ENCODE measurements around the gene NFIA. TPM values are rescaled to one million over a fixed set of nuclear protein-coding genes. Genes with fewer than 3 reads are reported as not detected.

NFIA gene
- total RNA-seq, 1 experiment from 2014 or later: 12.7 TPM

GRCh38 chr1:61094677-61095469 lies 12.5 kb downstream of the NFIA start:
- H3K36me3 ChIP-seq (ENCODE audit: low read depth, low read length): no peaks in the 10 kb centered on the region; the same call in none of the 2 replicates
- H2AFZ ChIP-seq (ENCODE audit: low read length): no peak overlapping the region
- DNase-seq: no peak
- no peaks in the 10 kb centered on the region for H3K27me3 ChIP-seq (ENCODE audit: low read length)
- H3K4me3 ChIP-seq (ENCODE audit: low read length): no peak overlapping the region
- no peaks in the 10 kb centered on the region for H3K9me2 ChIP-seq (replicated peaks; ENCODE audit: low read length)
- ChIA-PET POLR2A (ENCODE audit: unreplicated experiment) (no interaction called here), CTCF (interaction anchor here (0.5 to 0.6 kb wide), 2 partner anchors 15 to 17 kb away, joined by 3 to 7 read pairs; no protein-coding TSS in a partner anchor)
- TF ChIP-seq EZH2 (IDR thresholded peaks at IDR 0.05; ENCODE audit: low read length, unreplicated experiment): no peak
- no peaks in the 10 kb centered on the region for H4K20me1 ChIP-seq (ENCODE audit: low read length)
- no peak for ATAC-seq
- H3K4me1 ChIP-seq (ENCODE audit: insufficient read depth, low read length): peaks cover 5% of the 10 kb centered on the region; the same call in 1 of the 2 replicates
- H3K9me3 ChIP-seq (ENCODE audit: low read length): no peaks in the 10 kb centered on the region
- no peak overlapping the region for H3K27ac ChIP-seq (ENCODE audit: low read length)
- intact Hi-C loops (cut with micrococcal nuclease): no loop called here
- no peak overlapping the region for H3K4me2 ChIP-seq (ENCODE audit: low read length)
- no peak overlapping the region for H3K9ac ChIP-seq (ENCODE audit: low read length)
- H3K79me2 ChIP-seq (ENCODE audit: low read length): peaks cover 57% of the 10 kb centered on the region
- BruUV-seq (replicated peaks): no TSS peak
- no peaks in the 10 kb centered on the region for H3F3A ChIP-seq (ENCODE audit: low read length, unreplicated experiment)

- Histone ChIP-seq H2AFZ (ENCODE audit: low read length) (no peak overlapping the region), H3K4me2 (ENCODE audit: low read length) (no peak overlapping the region), H3K4me3 (ENCODE audit: low read length) (no peak overlapping the region), H3K27ac (ENCODE audit: low read length) (no peak overlapping the region), H3F3A (ENCODE audit: low read length, unreplicated experiment) (no peaks in the 10 kb centered on the region), H3K9ac (ENCODE audit: low read length) (no peak overlapping the region), H3K9me2 (replicated peaks; ENCODE audit: low read length) (no peaks in the 10 kb centered on the region), H3K9me3 (ENCODE audit: low read length) (no peaks in the 10 kb centered on the region), H3K27me3 (ENCODE audit: low read length) (no peaks in the 10 kb centered on the region), H4K20me1 (ENCODE audit: low read length) (no peaks in the 10 kb centered on the region), H3K4me1 (ENCODE audit: insufficient read depth, low read length) (peaks cover 5% of the 10 kb centered on the region; the same call in 1 of the 2 replicates), H3K79me2 (ENCODE audit: low read length) (peaks cover 56% of the 10 kb centered on the region), H3K36me3 (ENCODE audit: low read depth, low read length) (no peaks in the 10 kb centered on the region; the same call in none of the 2 replicates)
- ChIA-PET POLR2A (ENCODE audit: unreplicated experiment) (no interaction called here), CTCF (interaction anchor here (0.5 kb wide), 1 partner anchor 15 kb away, joined by 3 read pairs; no protein-coding TSS in a partner anchor)
- ATAC-seq: no peak
- DNase-seq: no peak
- no TSS peak for BruUV-seq (replicated peaks)
- intact Hi-C loops (cut with micrococcal nuclease): no loop called here
- no peak for TF ChIP-seq EZH2 (IDR thresholded peaks at IDR 0.05; ENCODE audit: low read length, unreplicated experiment)
- no peak for TF ChIP-seq CTCF (conservative IDR thresholded peaks at IDR 0.05; ENCODE audit: low read depth, low read length)
- no peak for TF ChIP-seq EZH2phosphoT487 (IDR thresholded peaks at IDR 0.05; ENCODE audit: borderline replicate concordance, low read length)
Measured at GRCh38 chr1:61095470-61095812, 13.1 kb downstream of the NFIA start.

- Histone ChIP-seq H3K9me3 (ENCODE audit: low read length) (no peaks in the 10 kb centered on the region), H4K20me1 (ENCODE audit: low read length) (no peaks in the 10 kb centered on the region), H3K4me2 (ENCODE audit: low read length) (no peak overlapping the region), H3K4me3 (ENCODE audit: low read length) (no peak overlapping the region), H3K9ac (ENCODE audit: low read length) (no peak overlapping the region), H3F3A (ENCODE audit: low read length, unreplicated experiment) (no peaks in the 10 kb centered on the region), H3K27me3 (ENCODE audit: low read length) (no peaks in the 10 kb centered on the region), H3K36me3 (ENCODE audit: low read depth, low read length) (no peaks in the 10 kb centered on the region), H3K9me2 (replicated peaks; ENCODE audit: low read length) (no peaks in the 10 kb centered on the region), H3K4me1 (ENCODE audit: insufficient read depth, low read length) (peaks cover 5% of the 10 kb centered on the region; the same call in 1 of the 2 replicates), H3K79me2 (ENCODE audit: low read length) (peaks cover 39% of the 10 kb centered on the region), H2AFZ (ENCODE audit: low read length) (no peak overlapping the region), H3K27ac (ENCODE audit: low read length) (no peak overlapping the region)
- TF ChIP-seq EZH2 (IDR thresholded peaks at IDR 0.05; ENCODE audit: low read length, unreplicated experiment) (no peak), EZH2phosphoT487 (IDR thresholded peaks at IDR 0.05; ENCODE audit: borderline replicate concordance, low read length) (no peak), CTCF (conservative IDR thresholded peaks at IDR 0.05; ENCODE audit: low read depth, low read length) (no peak)
- ChIA-PET CTCF (no interaction called here), POLR2A (ENCODE audit: unreplicated experiment) (no interaction called here)
- intact Hi-C loops (cut with micrococcal nuclease): no loop called here
- DNase-seq (peak; percentile 61), ATAC-seq (peak; percentile 67)
- no TSS peak for BruUV-seq (replicated peaks)
Measured at GRCh38 chr1:61097317-61097716, 15.0 kb downstream of the NFIA start.

Data from PC-3 (cell line).